B cell (primary cell): ENCODE data around the gene ZNF281. TPM values are rescaled to one million over a fixed set of nuclear protein-coding genes. Genes with fewer than 3 reads are reported as not detected.

Source experiments
- ATAC-seq: fragments of 200-7000 bp; cut with Tn5 transposase; one replicate; pipeline ENCODE4 v1.10.0; 2021; ENCODE audit warnings: low read depth, mild to moderate bottlenecking, moderate number of reproducible peaks, moderate library complexity
- CTCF ChIA-PET: fragments of 350-600 bp; sonication (Branson Sonifier 250); formaldehyde crosslinking; loops from one replicate; lab custom pipeline; 2021; ENCODE audit warnings: antibody characterized with exemption, inconsistent platforms; lab: Charles Lee
- POLR2A ChIA-PET: fragments of 350-600 bp; sonication (Branson Sonifier 250); formaldehyde crosslinking; loops from one replicate; lab custom pipeline; 2021; ENCODE audit warnings: antibody characterized with exemption; lab: Charles Lee
- DNase-seq: peaks from one replicate; pipeline ENCODE4 v3.0.0; 2013
- H2AFZ ChIP-seq: 2 replicates; pipeline ENCODE4 v1.6.1; 2012; ENCODE audit warnings: mild to moderate bottlenecking, low read depth, low read length; ENCODE audit not compliant: insufficient read depth, poor library complexity, severe bottlenecking
- H3K27ac ChIP-seq, 2 donors: 1 replicate in 1 of 2; 2 replicates in 1 of 2; pipeline ENCODE4 v1.5.1; 2012 to 2013; ENCODE audit warnings: low read length in 2 of 2, mild to moderate bottlenecking in 2 of 2, moderate library complexity in 1 of 2
- H3K27me3 ChIP-seq, 4 experiments: fragments of 200-600 bp in 1 of 4; sonication (generic) in 1 of 4; replicated peaks in 1 of 4; 1 replicate in 2 of 4; 2 replicates in 2 of 4; pipeline versions ENCODE4 v1.6.1 to v1.7.0; 2013 to 2016; ENCODE audit warnings: low read length in 3 of 4, mild to moderate bottlenecking in 2 of 4, mixed read lengths in 1 of 4, moderate library complexity in 1 of 4; ENCODE audit not compliant: insufficient read depth in 4 of 4, control insufficient read depth in 3 of 4; ENCODE audit errors: control extremely low read depth in 1 of 4
- H3K36me3 ChIP-seq, 2 experiments: replicated peaks in 1 of 2; 1 replicate in 1 of 2; 2 replicates in 1 of 2; pipeline versions ENCODE4 v1.6.1 to v1.7.1; 2013; ENCODE audit warnings: low read length in 1 of 2; ENCODE audit not compliant: insufficient read depth in 2 of 2, control insufficient read depth in 1 of 2; ENCODE audit errors: control extremely low read depth in 1 of 2, extremely low read depth in 1 of 2
- H3K4me1 ChIP-seq, 2 donors: fragments of 200-600 bp in 1 of 2; sonication (generic) in 1 of 2; 1 replicate in 1 of 2; 2 replicates in 1 of 2; pipeline versions ENCODE4 v1.5.1 to v1.6.1; 2013 to 2017; ENCODE audit warnings: low read length in 2 of 2; ENCODE audit not compliant: control insufficient read depth in 2 of 2, insufficient read depth in 2 of 2
- H3K4me2 ChIP-seq: replicated peaks from 2 replicates; pipeline ENCODE3; 2012; ENCODE audit warnings: mild to moderate bottlenecking, low read depth, low read length; ENCODE audit not compliant: poor library complexity, severe bottlenecking
- H3K4me3 ChIP-seq, 5 experiments: fragments of 200-600 bp in 1 of 5; sonication (generic) in 1 of 5; 1 replicate in 3 of 5; 2 replicates in 2 of 5; pipeline versions ENCODE4 v1.5.1 to v1.7.0; 2011 to 2016; ENCODE audit warnings: low read length in 4 of 5, mild to moderate bottlenecking in 4 of 5, low read depth in 2 of 5, control low read depth in 1 of 5, moderate library complexity in 1 of 5; ENCODE audit not compliant: insufficient read depth in 1 of 5; ENCODE audit errors: control extremely low read depth in 1 of 5, extremely low read depth in 1 of 5
- H3K79me2 ChIP-seq: fragments of 200-600 bp; sonication (generic); one replicate; pipeline ENCODE4 v1.6.0; 2016; ENCODE audit warnings: low read length; ENCODE audit not compliant: control insufficient read depth, insufficient read depth
- H3K9ac ChIP-seq: fragments of 200-600 bp; sonication (generic); 2 replicates; pipeline ENCODE4 v1.6.1; 2017; ENCODE audit warnings: mild to moderate bottlenecking, low read length, moderate library complexity
- H3K9me3 ChIP-seq, 3 donors: one replicate each; pipeline versions ENCODE4 v1.6.1 to v1.7.1; 2013; ENCODE audit warnings: low read length in 2 of 3; ENCODE audit not compliant: control insufficient read depth in 2 of 3, insufficient read depth in 1 of 3; ENCODE audit errors: control extremely low read depth in 1 of 3
- H4K20me1 ChIP-seq: 2 replicates; pipeline ENCODE4 v1.6.0; 2012; ENCODE audit warnings: mild to moderate bottlenecking, low read length; ENCODE audit not compliant: insufficient read depth, control insufficient read depth, poor library complexity, severe bottlenecking
- H3K27ac Mint-ChIP-seq: one replicate; pipeline ENCODE4 v1.8.0; 2021; ENCODE audit warnings: mixed read lengths
- H3K27me3 Mint-ChIP-seq: one replicate; pipeline ENCODE4 v1.8.0; 2021; ENCODE audit warnings: mixed read lengths
- H3K4me1 Mint-ChIP-seq: one replicate; pipeline ENCODE4 v1.8.0; 2021; ENCODE audit warnings: mixed read lengths
- H3K4me3 Mint-ChIP-seq: one replicate; pipeline ENCODE4 v1.8.0; 2021; ENCODE audit warnings: mixed read lengths
- H3K9me3 Mint-ChIP-seq: one replicate; pipeline ENCODE4 v1.8.0; 2022; ENCODE audit warnings: mixed read lengths; ENCODE audit not compliant: insufficient read depth
- EZH2 ChIP-seq: IDR thresholded peaks from 2 replicates; pipeline ENCODE4 v1.6.1; 2012; ENCODE audit warnings: borderline replicate concordance, low read depth, mild to moderate bottlenecking, moderate library complexity, low read length; ENCODE audit not compliant: insufficient read depth, poor library complexity, severe bottlenecking
- WGBS: methylation state at CpG from one replicate; pipeline ENCODE4 v1.1.5; 2013; ENCODE audit warnings: missing lambda C conversion rate; ENCODE audit not compliant: insufficient coverage; 5-methylcytosine and 5-hydroxymethylcytosine counted together
- intact Hi-C: fragments of 100-400 bp; cut with micrococcal nuclease; formaldehyde crosslinking; loops from one replicate; pipeline ENCODE4 v1.10.0; 2022
- polyA plus RNA-seq: library from polyadenylated mRNA; depleted of rRNA; stranded (reverse); fragments of >200 nt; gene quantifications from 2 replicates; pipeline ENCODE4 v1.2.3, GENCODE V29; 2012
- total RNA-seq, 2 donors: library from RNA; stranded (reverse); fragments of 120-200 nt in 1 of 2; gene quantifications; 1 replicate in 1 of 2; 2 replicates in 1 of 2; pipeline versions ENCODE4 v1.2.3 to v1.2.4, GENCODE V29; 2013 to 2022
- TF ChIP-seq, protein P1 (sequence below): fragments of 200-600 bp; IDR thresholded peaks from one replicate; pipeline ENCODE4 v1.8.0; 2022; ENCODE audit warnings: antibody characterized with exemption, mild to moderate bottlenecking

The ZNF281 gene
- total and polyA plus RNA-seq, 2 donors (not counting 1 experiment from before 2014, with no cell fraction given) = 3.8 to 23.5 TPM

DNA sequence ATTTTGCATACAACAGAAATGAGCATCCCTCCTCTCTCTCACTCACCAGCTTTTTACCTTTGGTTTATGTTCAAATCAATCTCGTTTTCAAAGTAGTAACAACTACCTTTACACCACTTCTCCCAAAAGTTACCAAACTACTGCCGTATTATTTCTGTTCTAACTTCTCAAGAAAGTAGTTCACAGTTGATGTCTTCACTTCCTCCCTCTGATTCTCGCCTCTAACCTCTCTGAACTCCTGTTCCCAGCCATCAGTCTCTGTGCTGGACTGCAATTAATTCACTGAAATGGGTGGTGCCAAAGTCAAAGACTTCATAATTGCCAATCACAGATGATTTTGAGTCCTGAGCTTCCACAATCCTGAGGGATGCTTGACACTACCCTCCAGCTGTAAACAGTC is 54.0 kb downstream of the ZNF281 start:
- no peak for DNase-seq
- peaks cover 12 to 13% of the 10 kb centered on the region in 2 donors for H3K4me1 ChIP-seq
- no peaks in the 10 kb centered on the region for H3K36me3 ChIP-seq
- H3K4me2 ChIP-seq = no peak overlapping the region
- Mint-ChIP-seq H3K9me3 (no peaks in the 10 kb centered on the region), H3K4me3 (no peak overlapping the region), H3K4me1 (peaks cover 23% of the 10 kb centered on the region), H3K27ac (no peak overlapping the region), H3K27me3 (no peaks in the 10 kb centered on the region)
- CTCF ChIA-PET = interaction anchor here (1.5 kb wide), 1 partner anchor 217 kb away, joined by 5 read pairs; no protein-coding TSS in a partner anchor
- H2AFZ ChIP-seq = no peak overlapping the region
- H3K27ac ChIP-seq = no peak overlapping the region
- no peak overlapping the region for H3K4me3 ChIP-seq
- TF ChIP-seq EZH2 = no peak
- TF ChIP-seq, protein P1, sequence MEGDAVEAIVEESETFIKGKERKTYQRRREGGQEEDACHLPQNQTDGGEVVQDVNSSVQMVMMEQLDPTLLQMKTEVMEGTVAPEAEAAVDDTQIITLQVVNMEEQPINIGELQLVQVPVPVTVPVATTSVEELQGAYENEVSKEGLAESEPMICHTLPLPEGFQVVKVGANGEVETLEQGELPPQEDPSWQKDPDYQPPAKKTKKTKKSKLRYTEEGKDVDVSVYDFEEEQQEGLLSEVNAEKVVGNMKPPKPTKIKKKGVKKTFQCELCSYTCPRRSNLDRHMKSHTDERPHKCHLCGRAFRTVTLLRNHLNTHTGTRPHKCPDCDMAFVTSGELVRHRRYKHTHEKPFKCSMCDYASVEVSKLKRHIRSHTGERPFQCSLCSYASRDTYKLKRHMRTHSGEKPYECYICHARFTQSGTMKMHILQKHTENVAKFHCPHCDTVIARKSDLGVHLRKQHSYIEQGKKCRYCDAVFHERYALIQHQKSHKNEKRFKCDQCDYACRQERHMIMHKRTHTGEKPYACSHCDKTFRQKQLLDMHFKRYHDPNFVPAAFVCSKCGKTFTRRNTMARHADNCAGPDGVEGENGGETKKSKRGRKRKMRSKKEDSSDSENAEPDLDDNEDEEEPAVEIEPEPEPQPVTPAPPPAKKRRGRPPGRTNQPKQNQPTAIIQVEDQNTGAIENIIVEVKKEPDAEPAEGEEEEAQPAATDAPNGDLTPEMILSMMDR = no peak
- ATAC-seq = no peak
- no peaks in the 10 kb centered on the region for H3K27me3 ChIP-seq
- H3K79me2 ChIP-seq = no peaks in the 10 kb centered on the region
- no peaks in the 10 kb centered on the region for H4K20me1 ChIP-seq
- POLR2A ChIA-PET = no interaction called here
- WGBS = 60% methylated on average over 3 of the region's 3 CpGs
- no peak overlapping the region for H3K9ac ChIP-seq
- no peaks in the 10 kb centered on the region for H3K9me3 ChIP-seq
- intact Hi-C loops = no loop called here

Other genes with a start within 250 kb of the ZNF281 start
- 0.05 and 0.15 TPM in 2 replicates for gene KIF14, start 210.7 kb upstream of the ZNF281 start, total RNA-seq
- gene KIF14, start 210.7 kb upstream of the ZNF281 start, polyA plus RNA-seq = 0.01 and 0.06 TPM in 2 replicates